ENCODE measurements around the gene ATAD5.

- TF ChIP-seq, protein P1, sequence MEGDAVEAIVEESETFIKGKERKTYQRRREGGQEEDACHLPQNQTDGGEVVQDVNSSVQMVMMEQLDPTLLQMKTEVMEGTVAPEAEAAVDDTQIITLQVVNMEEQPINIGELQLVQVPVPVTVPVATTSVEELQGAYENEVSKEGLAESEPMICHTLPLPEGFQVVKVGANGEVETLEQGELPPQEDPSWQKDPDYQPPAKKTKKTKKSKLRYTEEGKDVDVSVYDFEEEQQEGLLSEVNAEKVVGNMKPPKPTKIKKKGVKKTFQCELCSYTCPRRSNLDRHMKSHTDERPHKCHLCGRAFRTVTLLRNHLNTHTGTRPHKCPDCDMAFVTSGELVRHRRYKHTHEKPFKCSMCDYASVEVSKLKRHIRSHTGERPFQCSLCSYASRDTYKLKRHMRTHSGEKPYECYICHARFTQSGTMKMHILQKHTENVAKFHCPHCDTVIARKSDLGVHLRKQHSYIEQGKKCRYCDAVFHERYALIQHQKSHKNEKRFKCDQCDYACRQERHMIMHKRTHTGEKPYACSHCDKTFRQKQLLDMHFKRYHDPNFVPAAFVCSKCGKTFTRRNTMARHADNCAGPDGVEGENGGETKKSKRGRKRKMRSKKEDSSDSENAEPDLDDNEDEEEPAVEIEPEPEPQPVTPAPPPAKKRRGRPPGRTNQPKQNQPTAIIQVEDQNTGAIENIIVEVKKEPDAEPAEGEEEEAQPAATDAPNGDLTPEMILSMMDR (IDR thresholded peaks at IDR 0.05; ENCODE audit: low read depth, low read length) = no peak
- no peak for TF ChIP-seq EZH2phosphoT487 (IDR thresholded peaks at IDR 0.05; ENCODE audit: low read depth)
These were observed 22.9 kb upstream of the ATAD5 start for GRCh38 chr17:30808785-30809286.

All from OCI-LY3 (cell line).